MCF 10A (cell line): Measurements from ENCODE around the gene AIG1. TPM values are rescaled to one million over a fixed set of nuclear protein-coding genes. Genes with fewer than 3 reads are reported as not detected.

Source experiments
- BruUV-seq: library from RNA; stranded (reverse); fragments of 400-500 nt; replicated peaks from 2 replicates; lab custom pipeline; 2021; lab: Mats Ljungman, UMichigan
- CTCF ChIA-PET: fragments of 300-600 bp; sonication (Branson Sonifier 250); formaldehyde crosslinking; extraction: SDS; loops from one replicate; lab custom pipeline; 2021; ENCODE audit warnings: antibody characterized with exemption, inconsistent platforms; lab: Yijun Ruan, JAX
- POLR2A ChIA-PET: fragments of 300-600, 350-650 bp; sonication (Branson Sonifier 250); formaldehyde crosslinking; extraction: SDS; loops from one replicate; lab custom pipeline; 2020; ENCODE audit warnings: antibody characterized with exemption, inconsistent platforms; lab: Yijun Ruan, JAX
- DNase-seq: peaks from one replicate; pipeline ENCODE4 v3.0.0-alpha.2; 2018; ENCODE audit not compliant: unreplicated experiment
- H3K27ac Mint-ChIP-seq: one replicate; pipeline ENCODE4 v1.8.0; 2022; ENCODE audit warnings: mild to moderate bottlenecking, low read depth, mixed read lengths; ENCODE audit not compliant: unreplicated experiment
- H3K27me3 Mint-ChIP-seq: one replicate; pipeline ENCODE4 v1.8.0; 2022; ENCODE audit warnings: mixed read lengths; ENCODE audit not compliant: insufficient read depth, unreplicated experiment
- H3K36me3 Mint-ChIP-seq: one replicate; pipeline ENCODE4 v1.8.0; 2022; ENCODE audit warnings: mild to moderate bottlenecking, moderate library complexity, mixed read lengths; ENCODE audit not compliant: insufficient read depth, unreplicated experiment
- H3K4me1 Mint-ChIP-seq: one replicate; pipeline ENCODE4 v1.8.0; 2022; ENCODE audit warnings: mixed read lengths; ENCODE audit not compliant: insufficient read depth, unreplicated experiment
- H3K4me3 Mint-ChIP-seq: one replicate; pipeline ENCODE4 v1.8.0; 2022; ENCODE audit warnings: mild to moderate bottlenecking, moderate library complexity, mixed read lengths; ENCODE audit not compliant: unreplicated experiment
- H3K9me3 Mint-ChIP-seq: one replicate; pipeline ENCODE4 v1.8.0; 2022; ENCODE audit warnings: mixed read lengths; ENCODE audit not compliant: unreplicated experiment
- intact Hi-C: fragments of 100-400 bp; cut with micrococcal nuclease; formaldehyde crosslinking; loops from 2 replicates; pipeline ENCODE4 v1.14.1; 2022
- total RNA-seq: library from RNA; stranded (reverse); gene quantifications from 2 replicates; pipeline ENCODE4 v1.2.3, GENCODE V29; 2022
- TF ChIP-seq, protein P1 (sequence below): fragments of 200-600 bp; IDR thresholded peaks from one replicate; pipeline ENCODE4 v1.8.0; 2022; ENCODE audit warnings: antibody characterized with exemption, mild to moderate bottlenecking; ENCODE audit not compliant: unreplicated experiment

AIG1 gene
- total RNA-seq, 1 experiment from 2014 or later, result 106 TPM

GRCh38 chr6:143213859-143214376 lies 153.2 kb downstream of the AIG1 start:
- CTCF ChIA-PET, result interaction anchor here (0.6 kb wide), 1 partner anchor 361 kb away, joined by 3 read pairs; no protein-coding TSS in a partner anchor

DNA sequence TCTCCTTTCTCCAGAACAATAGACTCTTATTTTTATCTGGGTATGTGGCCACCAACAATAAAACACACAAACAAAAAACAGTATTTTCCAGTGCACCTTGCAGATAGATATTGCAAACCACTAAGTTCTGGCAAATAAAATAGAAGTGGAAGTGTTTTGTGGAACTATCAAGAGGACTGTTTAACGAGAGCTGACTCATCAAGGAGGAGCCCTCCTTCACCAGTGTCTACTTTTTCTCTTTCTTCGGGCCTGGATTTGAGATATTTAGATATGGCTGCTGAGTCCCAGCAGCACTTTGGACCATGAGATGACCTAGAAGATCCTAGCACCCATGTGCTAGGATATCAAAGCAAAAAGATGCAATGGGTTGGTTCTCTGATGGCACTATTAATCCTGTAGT lies 154.7 kb downstream of the AIG1 start:
- POLR2A ChIA-PET, result interaction anchor here (1.3 kb wide), 1 partner anchor 10 kb away, joined by 4 read pairs; no protein-coding TSS in a partner anchor
- no peak for DNase-seq

More at GRCh38 chr6:143213859-143214376, 153.2 kb downstream of the AIG1 start:
- no peak overlapping the region for H3K4me3 Mint-ChIP-seq
- intact Hi-C loops, result no loop called here
- POLR2A ChIA-PET, result interaction anchor here (1.0 kb wide), 1 partner anchor 18 kb away, joined by 3 read pairs; no protein-coding TSS in a partner anchor
- DNase-seq, result no peak
- TF ChIP-seq, protein P1, sequence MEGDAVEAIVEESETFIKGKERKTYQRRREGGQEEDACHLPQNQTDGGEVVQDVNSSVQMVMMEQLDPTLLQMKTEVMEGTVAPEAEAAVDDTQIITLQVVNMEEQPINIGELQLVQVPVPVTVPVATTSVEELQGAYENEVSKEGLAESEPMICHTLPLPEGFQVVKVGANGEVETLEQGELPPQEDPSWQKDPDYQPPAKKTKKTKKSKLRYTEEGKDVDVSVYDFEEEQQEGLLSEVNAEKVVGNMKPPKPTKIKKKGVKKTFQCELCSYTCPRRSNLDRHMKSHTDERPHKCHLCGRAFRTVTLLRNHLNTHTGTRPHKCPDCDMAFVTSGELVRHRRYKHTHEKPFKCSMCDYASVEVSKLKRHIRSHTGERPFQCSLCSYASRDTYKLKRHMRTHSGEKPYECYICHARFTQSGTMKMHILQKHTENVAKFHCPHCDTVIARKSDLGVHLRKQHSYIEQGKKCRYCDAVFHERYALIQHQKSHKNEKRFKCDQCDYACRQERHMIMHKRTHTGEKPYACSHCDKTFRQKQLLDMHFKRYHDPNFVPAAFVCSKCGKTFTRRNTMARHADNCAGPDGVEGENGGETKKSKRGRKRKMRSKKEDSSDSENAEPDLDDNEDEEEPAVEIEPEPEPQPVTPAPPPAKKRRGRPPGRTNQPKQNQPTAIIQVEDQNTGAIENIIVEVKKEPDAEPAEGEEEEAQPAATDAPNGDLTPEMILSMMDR, result no peak
- H3K36me3 Mint-ChIP-seq, result no peaks in the 10 kb centered on the region
- H3K4me1 Mint-ChIP-seq, result peaks cover 12% of the 10 kb centered on the region
- no peak overlapping the region for H3K27ac Mint-ChIP-seq
- BruUV-seq, result no TSS peak
- H3K27me3 Mint-ChIP-seq, result no peaks in the 10 kb centered on the region
- peaks cover 16% of the 10 kb centered on the region for H3K9me3 Mint-ChIP-seq

DNA sequence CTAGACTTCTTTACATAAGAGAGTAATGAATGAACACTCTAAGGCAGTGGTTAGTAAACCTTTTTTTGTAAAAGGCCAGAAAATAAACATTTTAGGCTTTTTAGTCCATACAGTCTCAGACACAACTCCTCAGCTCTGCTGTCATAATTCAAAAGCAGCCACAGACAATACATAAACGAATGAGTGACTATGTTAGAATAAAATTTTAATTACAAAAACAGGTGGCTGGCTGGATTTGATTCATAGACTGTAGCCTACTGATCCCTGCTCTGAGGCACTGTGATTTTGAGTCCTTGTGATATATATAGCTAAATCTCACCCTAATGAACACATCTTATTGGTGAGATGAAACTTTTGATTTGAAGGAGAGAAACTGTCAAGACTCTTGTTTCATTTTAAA lies 155.1 kb downstream of the AIG1 start:
- Mint-ChIP-seq H3K4me3 (no peak overlapping the region), H3K27ac (no peak overlapping the region), H3K36me3 (no peaks in the 10 kb centered on the region), H3K4me1 (peaks cover 12% of the 10 kb centered on the region), H3K27me3 (no peaks in the 10 kb centered on the region), H3K9me3 (peaks cover 7% of the 10 kb centered on the region)
- no TSS peak for BruUV-seq
- TF ChIP-seq, protein P1, result no peak
- ChIA-PET CTCF (interaction anchor here (1.4 kb wide), 1 partner anchor 211 kb away, joined by 5 read pairs; no protein-coding TSS in a partner anchor), POLR2A (interaction anchor here (1.3 kb wide), 1 partner anchor 10 kb away, joined by 4 read pairs; no protein-coding TSS in a partner anchor)
- no peak for DNase-seq
- intact Hi-C loops, result no loop called here

More for the DNA sequence above, 154.7 kb downstream of the AIG1 start:
- CTCF ChIA-PET, result interaction anchor here (1.4 kb wide), 1 partner anchor 212 kb away, joined by 5 read pairs; no protein-coding TSS in a partner anchor
- H3K36me3 Mint-ChIP-seq, result no peaks in the 10 kb centered on the region
- intact Hi-C loops, result no loop called here
- H3K9me3 Mint-ChIP-seq, result peaks cover 7% of the 10 kb centered on the region
- H3K27ac Mint-ChIP-seq, result no peak overlapping the region
- no TSS peak for BruUV-seq
- TF ChIP-seq, protein P1, result no peak
- no peak overlapping the region for H3K4me3 Mint-ChIP-seq
- no peaks in the 10 kb centered on the region for H3K27me3 Mint-ChIP-seq
- H3K4me1 Mint-ChIP-seq, result peaks cover 12% of the 10 kb centered on the region

GRCh38 chr6:143218233-143218632 lies 157.5 kb downstream of the AIG1 start:
- Mint-ChIP-seq H3K9me3 (peaks cover 7% of the 10 kb centered on the region), H3K4me3 (no peak overlapping the region), H3K36me3 (peaks cover 5% of the 10 kb centered on the region), H3K4me1 (peaks cover 12% of the 10 kb centered on the region), H3K27ac (no peak overlapping the region), H3K27me3 (no peaks in the 10 kb centered on the region)
- intact Hi-C loops, result no loop called here
- TF ChIP-seq, protein P1, result no peak
- no peak for DNase-seq
- no TSS peak for BruUV-seq
- ChIA-PET POLR2A (interaction anchor here (0.6 kb wide), 1 partner anchor 38 kb away, joined by 3 read pairs; no protein-coding TSS in a partner anchor), CTCF (interaction anchor here (0.9 kb wide), 1 partner anchor 744 kb away, joined by 3 read pairs; no protein-coding TSS in a partner anchor)
